ENCODE measurements around the gene HSPA6.
"Not testable (repeated sequence)": the region's sequence is repeated elsewhere in the genome, so short reads cannot be mapped to it uniquely, and the experiment has no call there.

Gene HSPA6

DNA sequence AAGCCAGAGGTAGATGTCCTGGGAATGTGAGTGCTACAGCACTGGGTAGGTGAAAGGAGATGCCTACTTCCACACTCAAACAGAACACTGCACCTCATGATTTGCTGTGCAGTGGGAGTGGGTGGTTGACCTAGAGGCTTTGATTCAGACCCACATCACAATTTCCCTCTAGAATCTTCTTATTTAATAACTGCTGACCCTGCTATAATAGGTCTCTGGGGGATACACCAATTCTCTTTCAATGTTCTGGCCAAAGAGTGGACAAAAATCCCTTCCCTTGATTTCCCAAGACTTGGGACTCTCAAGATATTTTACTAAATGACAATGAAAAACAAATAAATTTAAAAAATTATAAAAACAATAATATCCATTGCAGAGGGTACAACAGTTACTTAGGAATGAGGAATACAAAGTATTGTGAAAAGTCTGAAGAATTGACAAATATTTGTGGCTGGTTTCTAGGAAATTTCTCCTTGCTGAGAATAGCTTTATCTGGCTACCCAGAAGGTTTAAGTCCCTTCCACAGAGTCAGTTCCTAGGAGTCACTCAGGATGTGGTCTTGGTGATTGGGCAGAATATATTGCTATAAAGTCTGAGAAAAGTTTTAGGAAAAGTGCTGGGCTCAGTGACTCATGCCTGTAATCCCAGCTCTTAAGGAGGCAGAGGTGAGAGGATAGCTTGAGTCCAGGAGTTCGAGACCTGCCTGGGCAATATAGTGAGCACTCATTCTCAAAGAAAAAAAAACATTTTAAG lies 21.5 kb upstream of the HSPA6 start:
- no peak for DNase-seq

- DNase-seq = no peak
These were observed 21.0 kb upstream of the HSPA6 start for GRCh38 chr1:161503394-161503748.

DNA sequence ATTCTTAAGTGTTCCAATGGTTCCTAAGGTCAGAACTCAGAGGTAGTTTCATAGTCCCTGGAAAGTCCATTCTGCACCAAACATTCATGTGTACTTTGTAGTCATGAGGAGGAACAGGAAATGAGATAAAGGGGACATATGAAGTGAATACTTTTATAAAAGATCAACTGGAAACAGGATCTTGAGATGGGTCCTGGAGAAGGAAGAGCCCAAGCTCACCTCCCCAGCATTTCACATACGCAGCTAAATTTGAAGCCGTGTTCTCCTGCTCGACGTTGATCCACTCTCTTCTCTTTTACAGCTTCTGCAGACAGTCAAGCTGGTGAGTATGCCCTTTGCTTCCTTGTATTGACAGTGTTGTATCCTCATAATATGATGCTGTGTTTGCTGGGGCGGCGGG lies 18.7 kb upstream of the HSPA6 start:
- no peak for DNase-seq

DNA sequence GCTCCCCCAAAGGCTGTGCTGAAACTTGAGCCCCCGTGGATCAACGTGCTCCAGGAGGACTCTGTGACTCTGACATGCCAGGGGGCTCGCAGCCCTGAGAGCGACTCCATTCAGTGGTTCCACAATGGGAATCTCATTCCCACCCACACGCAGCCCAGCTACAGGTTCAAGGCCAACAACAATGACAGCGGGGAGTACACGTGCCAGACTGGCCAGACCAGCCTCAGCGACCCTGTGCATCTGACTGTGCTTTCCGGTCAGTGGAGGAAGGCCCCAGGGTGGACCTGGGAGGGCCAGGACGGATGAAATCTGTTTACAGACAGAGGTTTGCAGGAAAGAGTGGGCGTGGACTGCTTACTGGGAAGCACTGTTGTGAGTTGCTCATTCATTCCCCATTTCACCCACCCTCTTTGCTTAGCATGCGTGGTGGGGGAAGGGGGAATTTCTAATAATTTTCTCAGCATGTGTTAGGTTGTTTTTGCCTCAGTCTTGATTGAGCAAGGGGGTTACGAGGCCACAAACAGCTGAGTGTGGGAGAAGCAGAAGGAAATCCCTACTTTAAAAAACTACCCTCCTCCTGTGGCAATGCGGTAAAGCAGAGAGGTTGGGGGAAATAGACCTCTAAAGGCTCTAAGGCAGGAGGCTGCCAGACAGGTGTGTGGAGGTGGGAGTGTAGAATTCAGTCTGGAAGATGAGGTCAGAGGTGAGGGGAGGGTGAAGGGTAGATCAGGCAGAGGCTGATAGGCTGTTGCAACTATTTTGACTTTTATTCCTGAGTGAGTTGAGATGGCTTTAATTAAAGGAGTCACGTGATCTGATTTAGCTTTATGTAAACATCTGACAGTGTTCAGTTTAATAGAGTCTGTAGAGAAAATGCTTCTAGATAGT lies 17.8 kb upstream of the HSPA6 start:
- no peak for DNase-seq

DNA sequence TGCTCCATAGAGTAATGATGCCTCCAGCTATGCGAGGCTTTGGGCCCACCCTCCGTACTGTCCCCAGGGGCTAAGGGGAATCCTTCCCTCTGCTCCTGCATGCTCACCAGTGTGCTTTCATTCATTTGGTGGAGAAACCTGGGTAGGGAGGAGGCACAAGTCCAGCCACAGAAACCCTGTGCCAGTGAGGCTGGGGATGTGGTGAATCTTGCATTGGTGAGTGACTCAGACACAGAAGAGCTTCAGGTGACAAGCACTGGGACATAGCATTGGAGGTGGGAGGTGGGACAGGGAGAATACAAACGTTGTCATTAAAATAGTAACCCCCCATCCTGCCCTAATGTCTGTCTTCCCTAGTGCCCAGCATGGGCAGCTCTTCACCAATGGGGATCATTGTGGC lies 13.9 kb upstream of the HSPA6 start:
- DNase-seq = no peak

DNA sequence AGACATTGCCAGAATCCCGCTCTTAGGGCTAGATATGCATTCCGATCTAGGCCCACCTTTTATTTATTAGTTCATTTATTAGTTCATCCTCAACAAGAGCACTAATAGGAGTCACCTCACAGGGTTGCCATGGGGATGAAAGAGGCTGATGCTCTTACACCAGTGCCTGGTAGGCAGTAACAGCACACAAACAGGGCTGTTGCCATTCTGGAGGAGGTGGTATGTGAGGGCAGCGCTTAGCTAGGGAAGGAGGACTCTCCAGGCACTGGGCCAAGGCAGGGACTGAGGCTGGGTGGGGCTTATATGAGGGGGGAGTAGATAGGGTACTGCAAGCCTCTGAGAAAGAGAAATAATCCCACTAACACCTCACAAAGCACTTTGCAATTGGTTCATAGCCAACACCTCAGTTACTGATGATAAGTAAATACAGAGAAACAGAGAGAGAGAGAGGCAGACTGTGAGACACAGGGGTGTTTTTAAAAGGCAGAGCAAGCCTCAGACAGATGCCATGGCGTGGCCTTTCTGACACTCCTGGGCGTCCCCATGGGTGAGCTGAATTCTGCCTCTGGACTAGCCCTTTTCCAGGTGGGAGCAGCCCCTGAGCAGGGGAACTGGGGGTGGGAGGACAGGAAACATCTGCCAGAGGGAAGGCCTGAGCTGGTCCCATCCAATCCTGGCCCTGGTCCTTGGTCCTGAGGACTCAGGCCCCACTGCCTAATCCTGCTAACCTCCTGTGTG lies 13.2 kb upstream of the HSPA6 start:
- no peak for DNase-seq

- DNase-seq = no peak
These were observed 12.6 kb upstream of the HSPA6 start for GRCh38 chr1:161511756-161512060.

DNA sequence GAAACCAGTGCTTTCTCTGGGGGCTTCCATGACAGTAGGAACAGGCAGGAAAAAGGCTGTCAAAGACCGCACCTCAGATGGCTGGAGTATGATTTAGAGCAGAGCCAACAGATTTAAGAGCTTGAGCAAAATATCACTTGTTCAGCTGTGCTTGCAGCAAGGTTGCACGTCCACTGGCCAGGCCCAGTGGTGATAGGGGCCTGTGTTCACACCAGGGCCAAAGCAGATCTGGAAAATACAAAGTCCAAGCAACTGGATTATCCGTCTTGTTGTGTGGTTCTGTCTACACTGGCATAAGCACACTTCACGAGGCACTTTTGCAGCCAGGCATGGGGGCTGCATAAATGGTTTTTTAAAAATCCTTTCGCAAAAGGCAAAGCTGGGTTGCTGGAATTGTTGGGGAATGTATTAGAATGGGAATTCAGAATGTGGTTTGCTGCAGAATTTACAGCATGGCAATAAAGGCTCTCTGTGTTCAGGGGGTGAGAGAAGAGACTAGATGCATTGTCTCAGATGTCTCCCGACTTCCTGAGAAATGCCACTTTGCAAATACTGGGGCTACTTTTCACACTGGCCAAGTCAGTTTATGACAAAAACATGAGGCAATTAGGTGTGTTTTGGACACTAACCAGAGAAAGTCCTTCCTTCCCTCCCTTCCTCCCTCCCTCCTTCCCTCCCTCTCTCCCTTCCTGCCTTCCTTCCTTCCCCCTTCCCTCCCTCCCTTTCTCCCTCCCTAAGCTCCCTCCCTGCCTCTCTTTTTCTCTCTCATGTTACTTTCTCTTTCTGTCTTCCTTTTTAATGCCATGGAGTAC lies 11.5 kb upstream of the HSPA6 start:
- peak in 1 of 58 donors; percentile 13 for DNase-seq

DNA sequence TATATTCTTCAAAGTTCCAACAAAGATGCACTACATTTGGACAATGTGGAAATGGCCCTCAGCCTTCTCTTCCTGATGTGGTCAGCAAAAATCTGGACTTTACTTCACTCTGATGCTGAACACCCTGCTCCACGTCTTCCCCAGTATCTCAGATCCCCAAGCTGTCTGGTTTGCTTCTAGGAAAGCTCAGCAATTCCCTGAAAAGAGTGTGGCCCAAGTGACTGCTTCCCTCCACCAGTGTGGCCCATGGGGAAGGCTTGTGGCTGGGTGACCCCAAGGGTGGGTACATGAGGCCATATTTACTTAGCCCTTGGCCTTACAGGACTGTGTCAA lies 10.9 kb upstream of the HSPA6 start:
- not testable (repeated sequence) for DNase-seq

GRCh38 chr1:161513953-161514352 lies 10.4 kb upstream of the HSPA6 start:
- not testable (repeated sequence) for DNase-seq

DNA sequence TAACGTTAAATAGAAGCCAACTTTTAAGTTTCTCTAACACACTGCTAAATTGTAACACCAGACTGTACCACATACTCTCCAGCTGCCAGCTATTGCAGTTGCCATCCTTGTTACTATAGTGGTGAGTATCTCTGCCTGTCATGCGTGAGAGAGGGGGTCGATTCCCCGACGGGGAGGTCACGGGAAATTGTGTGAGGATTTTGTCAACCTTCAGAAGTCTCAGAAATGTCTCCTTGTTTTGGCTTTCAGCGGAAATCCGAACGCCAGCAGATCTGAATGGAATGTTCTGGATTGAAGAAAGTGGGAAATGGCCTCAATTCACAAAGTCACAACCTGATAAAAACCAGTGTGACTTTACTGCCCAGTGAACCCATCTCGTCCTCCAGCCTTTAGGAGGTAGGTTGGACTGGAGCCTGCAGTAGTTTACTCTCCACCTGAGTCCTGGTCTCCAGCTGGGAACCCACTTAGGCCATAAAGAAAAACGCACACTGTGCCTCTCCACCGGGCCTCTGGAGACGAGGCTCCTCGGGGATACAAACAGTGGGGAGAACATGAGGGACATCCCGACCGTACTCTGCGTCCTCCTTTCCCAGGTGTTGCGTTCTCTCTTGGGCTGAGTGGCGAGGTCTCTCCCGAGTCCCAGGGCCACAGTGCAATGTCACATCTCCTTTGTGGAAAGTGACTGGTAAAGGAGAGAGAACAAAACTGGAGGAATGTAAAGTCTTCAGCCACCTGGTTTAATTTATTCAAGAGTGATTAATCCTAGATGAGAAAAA lies 1.1 kb upstream of the HSPA6 start:
- peak in 1 of 58 donors; percentile 18 for DNase-seq

- DNase-seq = peak in 2 of 58 donors; percentile 53 to 67
These were observed 477 bp downstream of the HSPA6 start for GRCh38 chr1:161524742-161525291.

DNA sequence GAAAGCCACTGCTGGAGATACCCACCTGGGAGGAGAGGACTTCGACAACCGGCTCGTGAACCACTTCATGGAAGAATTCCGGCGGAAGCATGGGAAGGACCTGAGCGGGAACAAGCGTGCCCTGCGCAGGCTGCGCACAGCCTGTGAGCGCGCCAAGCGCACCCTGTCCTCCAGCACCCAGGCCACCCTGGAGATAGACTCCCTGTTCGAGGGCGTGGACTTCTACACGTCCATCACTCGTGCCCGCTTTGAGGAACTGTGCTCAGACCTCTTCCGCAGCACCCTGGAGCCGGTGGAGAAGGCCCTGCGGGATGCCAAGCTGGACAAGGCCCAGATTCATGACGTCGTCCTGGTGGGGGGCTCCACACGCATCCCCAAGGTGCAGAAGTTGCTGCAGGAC lies 981 bp downstream of the HSPA6 start:
- peak in 2 of 58 donors; percentile 22 to 48 for DNase-seq

- not testable (repeated sequence) for DNase-seq
These were observed 1.6 kb downstream of the HSPA6 start for GRCh38 chr1:161525918-161526317.

DNA sequence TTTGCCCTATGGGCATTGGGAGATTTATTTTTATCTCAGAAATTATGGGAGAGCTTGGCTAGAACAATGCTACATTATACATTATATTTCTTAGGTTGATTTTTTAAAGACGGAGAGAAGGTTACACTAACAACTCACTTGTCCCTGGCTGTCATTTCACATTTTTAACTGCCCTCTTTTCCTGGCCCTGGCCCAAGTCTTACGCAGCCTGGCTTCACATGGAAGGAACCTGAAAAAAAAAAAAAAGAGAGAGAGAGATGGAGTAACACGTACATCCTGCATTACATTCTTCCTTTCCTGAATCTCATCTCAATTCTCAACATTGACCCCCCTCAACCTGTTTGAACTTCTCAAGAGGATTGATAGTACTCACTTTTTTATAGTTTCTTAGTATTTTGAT lies 4.2 kb downstream of the HSPA6 start:
- DNase-seq = peak in 1 of 58 donors; percentile 17

GRCh38 chr1:161529463-161530104 lies 5.2 kb downstream of the HSPA6 start:
- not testable (repeated sequence) for DNase-seq

DNA sequence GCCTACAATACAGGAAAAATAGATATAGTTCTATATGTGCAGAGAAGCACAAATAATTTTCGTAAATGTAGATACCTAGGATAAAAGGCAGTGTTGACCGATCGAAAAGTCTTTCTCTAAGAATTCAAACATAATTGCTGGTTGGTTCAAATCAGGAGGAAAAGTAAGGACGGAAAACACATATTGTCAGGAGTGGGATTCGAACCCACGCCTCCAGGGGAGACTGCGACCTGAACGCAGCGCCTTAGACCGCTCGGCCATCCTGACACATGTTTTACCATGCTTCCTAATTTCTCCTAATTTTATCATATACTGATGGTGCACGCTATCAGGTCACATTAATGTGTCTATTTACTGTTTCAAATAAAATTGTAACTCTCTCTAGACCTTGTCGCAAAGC lies 5.8 kb downstream of the HSPA6 start:
- peak in 42 of 58 donors; percentile 13 to 83 (median 40) for DNase-seq

- peak in 57 of 58 donors; percentile 21 to 94 (median 82) for DNase-seq
These were observed 6.6 kb downstream of the HSPA6 start for GRCh38 chr1:161530671-161531641.
